ENCODE measurements around the gene DOCK4.

DNA sequence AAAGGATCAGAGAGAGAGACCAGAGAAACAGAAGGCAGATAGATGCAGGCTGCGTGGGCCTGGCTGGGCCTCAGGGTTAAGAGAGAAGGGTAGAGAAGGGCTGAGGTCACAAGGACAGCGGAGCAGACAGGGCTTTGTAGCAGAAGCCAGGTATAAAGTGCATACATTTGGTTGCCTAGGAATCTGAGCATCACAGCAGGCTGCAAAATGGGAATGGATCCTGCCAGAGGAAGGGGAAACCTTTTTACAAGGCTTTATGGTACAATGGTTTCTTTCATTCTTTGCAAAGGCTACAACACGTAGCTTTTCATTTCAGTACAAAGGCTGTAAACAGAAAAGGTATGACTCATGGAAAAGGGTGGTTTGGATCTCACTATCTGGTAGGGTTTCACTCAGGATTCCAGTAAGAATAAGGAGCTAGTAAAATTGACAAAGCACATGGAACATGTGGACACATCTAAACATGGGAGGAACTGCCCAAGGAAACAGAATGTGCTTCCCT, 275.1 kb downstream of the DOCK4 start:
- TF ChIP-seq, protein P1, sequence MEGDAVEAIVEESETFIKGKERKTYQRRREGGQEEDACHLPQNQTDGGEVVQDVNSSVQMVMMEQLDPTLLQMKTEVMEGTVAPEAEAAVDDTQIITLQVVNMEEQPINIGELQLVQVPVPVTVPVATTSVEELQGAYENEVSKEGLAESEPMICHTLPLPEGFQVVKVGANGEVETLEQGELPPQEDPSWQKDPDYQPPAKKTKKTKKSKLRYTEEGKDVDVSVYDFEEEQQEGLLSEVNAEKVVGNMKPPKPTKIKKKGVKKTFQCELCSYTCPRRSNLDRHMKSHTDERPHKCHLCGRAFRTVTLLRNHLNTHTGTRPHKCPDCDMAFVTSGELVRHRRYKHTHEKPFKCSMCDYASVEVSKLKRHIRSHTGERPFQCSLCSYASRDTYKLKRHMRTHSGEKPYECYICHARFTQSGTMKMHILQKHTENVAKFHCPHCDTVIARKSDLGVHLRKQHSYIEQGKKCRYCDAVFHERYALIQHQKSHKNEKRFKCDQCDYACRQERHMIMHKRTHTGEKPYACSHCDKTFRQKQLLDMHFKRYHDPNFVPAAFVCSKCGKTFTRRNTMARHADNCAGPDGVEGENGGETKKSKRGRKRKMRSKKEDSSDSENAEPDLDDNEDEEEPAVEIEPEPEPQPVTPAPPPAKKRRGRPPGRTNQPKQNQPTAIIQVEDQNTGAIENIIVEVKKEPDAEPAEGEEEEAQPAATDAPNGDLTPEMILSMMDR (IDR thresholded peaks at IDR 0.05) = no peak
- no peak for TF ChIP-seq POLR2A (IDR thresholded peaks at IDR 0.05)

Measured in thyroid gland (tissue), 4 donors.